Right lobe of liver (tissue), 4 donors: ENCODE measurements around the gene BTBD18.

Source experiments
- POLR2A ChIP-seq: fragments of 450-650 bp; IDR thresholded peaks from one replicate; pipeline ENCODE4 v1.6.1; 2017; ENCODE audit warnings: antibody characterized with exemption, mild to moderate bottlenecking
- TF ChIP-seq, protein P1 (sequence below), 4 donors: fragments of 200-600 bp in 3 of 4; fragments of 450-650 bp in 1 of 4; IDR thresholded peaks; one replicate each; pipeline versions ENCODE4 v1.5.1 to v1.8.0; 2016 to 2022; ENCODE audit warnings: antibody characterized with exemption in 4 of 4, mild to moderate bottlenecking in 2 of 4
- donor health status: DM: no; HTN: no; CAD: no.
- donor health status: DM: no; HTN: no; CAD: no.
- donor health status: DM: no; HTN: yes; CAD: no.

DNA sequence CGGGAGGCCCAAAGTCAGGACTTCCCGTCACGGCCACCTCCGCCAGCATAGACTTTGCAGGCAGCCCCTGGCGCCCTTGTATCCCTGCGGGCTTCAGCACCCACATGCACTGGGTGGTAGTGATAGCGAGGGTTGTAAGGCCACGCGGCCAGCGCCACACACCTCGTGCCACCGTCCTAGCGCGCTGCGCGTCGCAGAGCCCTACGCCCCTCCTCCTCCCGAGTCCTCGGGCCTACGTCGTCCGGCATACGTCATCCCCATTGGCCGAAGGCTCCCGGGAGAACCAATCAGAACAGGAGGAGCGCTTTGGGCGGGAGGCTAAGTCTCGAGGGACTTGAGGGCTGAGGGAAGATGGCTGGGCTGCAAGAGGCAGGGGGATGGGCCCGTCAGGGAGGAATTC, 1.3 kb upstream of the BTBD18 start:
- no peak for TF ChIP-seq POLR2A
- TF ChIP-seq, protein P1, sequence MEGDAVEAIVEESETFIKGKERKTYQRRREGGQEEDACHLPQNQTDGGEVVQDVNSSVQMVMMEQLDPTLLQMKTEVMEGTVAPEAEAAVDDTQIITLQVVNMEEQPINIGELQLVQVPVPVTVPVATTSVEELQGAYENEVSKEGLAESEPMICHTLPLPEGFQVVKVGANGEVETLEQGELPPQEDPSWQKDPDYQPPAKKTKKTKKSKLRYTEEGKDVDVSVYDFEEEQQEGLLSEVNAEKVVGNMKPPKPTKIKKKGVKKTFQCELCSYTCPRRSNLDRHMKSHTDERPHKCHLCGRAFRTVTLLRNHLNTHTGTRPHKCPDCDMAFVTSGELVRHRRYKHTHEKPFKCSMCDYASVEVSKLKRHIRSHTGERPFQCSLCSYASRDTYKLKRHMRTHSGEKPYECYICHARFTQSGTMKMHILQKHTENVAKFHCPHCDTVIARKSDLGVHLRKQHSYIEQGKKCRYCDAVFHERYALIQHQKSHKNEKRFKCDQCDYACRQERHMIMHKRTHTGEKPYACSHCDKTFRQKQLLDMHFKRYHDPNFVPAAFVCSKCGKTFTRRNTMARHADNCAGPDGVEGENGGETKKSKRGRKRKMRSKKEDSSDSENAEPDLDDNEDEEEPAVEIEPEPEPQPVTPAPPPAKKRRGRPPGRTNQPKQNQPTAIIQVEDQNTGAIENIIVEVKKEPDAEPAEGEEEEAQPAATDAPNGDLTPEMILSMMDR (IDR thresholded peaks at IDR 0.05): no peak
